ENCODE measurements around the gene PRTN3.
"Not testable (repeated sequence)": the region's sequence is repeated elsewhere in the genome, so short reads cannot be mapped to it uniquely, and the experiment has no call there.

Gene PRTN3

GRCh38 chr19:816500-816857 lies 24.3 kb upstream of the PRTN3 start:
- TF ChIP-seq CTCF (IDR thresholded peaks at IDR 0.05; ENCODE audit: low read depth, low read length) = no peak
- no peak overlapping the region for H3K4me3 ChIP-seq (ENCODE audit: low read depth, low read length)
- in situ Hi-C loops (cut with HindIII; ENCODE audit: low sequenced_read_pairs) = no loop called here
- no peak for DNase-seq (ENCODE audit: low read depth, low spot score)

GRCh38 chr19:820212-820611 lies 20.6 kb upstream of the PRTN3 start:
- in situ Hi-C loops (cut with HindIII; ENCODE audit: low sequenced_read_pairs); H3K4me3 ChIP-seq (ENCODE audit: low read depth, low read length); DNase-seq (ENCODE audit: low read depth, low spot score): not testable (repeated sequence)

- peak overlapping the region; percentile 17 for H3K4me3 ChIP-seq (ENCODE audit: low read depth, low read length)
Observed at GRCh38 chr19:821231-821824, 19.5 kb upstream of the PRTN3 start.

GRCh38 chr19:821825-822503 lies 18.8 kb upstream of the PRTN3 start, which contains the start of gene PLPPR3:
TSS of gene PLPPR3 (minus strand) at chr19:821955. CDS start at chr19:821559, 396 bp downstream.
- no peak for TF ChIP-seq CTCF (IDR thresholded peaks at IDR 0.05; ENCODE audit: low read depth, low read length)
- in situ Hi-C loops (cut with HindIII; ENCODE audit: low sequenced_read_pairs) = no loop called here

More at GRCh38 chr19:821231-821824, 19.5 kb upstream of the PRTN3 start:
- no peak for TF ChIP-seq CTCF (IDR thresholded peaks at IDR 0.05; ENCODE audit: low read depth, low read length)
- in situ Hi-C loops (cut with HindIII; ENCODE audit: low sequenced_read_pairs) = no loop called here
- no peak for DNase-seq (ENCODE audit: low read depth, low spot score)

GRCh38 chr19:823565-824121 lies 17.2 kb upstream of the PRTN3 start:
- no peak for TF ChIP-seq CTCF (IDR thresholded peaks at IDR 0.05; ENCODE audit: low read depth, low read length)
- no peak overlapping the region for H3K4me3 ChIP-seq (ENCODE audit: low read depth, low read length)
- DNase-seq (ENCODE audit: low read depth, low spot score) = no peak
- in situ Hi-C loops (cut with HindIII; ENCODE audit: low sequenced_read_pairs) = no loop called here

More at GRCh38 chr19:821825-822503, 18.8 kb upstream of the PRTN3 start, which contains the start of gene PLPPR3:
- no peak for DNase-seq (ENCODE audit: low read depth, low spot score)
- H3K4me3 ChIP-seq (ENCODE audit: low read depth, low read length) = peak within 1 kb of the TSS; percentile 17

- in situ Hi-C loops (cut with HindIII; ENCODE audit: low sequenced_read_pairs) = no loop called here
- H3K4me3 ChIP-seq (ENCODE audit: low read depth, low read length) = no peak overlapping the region
- no peak for TF ChIP-seq CTCF (IDR thresholded peaks at IDR 0.05; ENCODE audit: low read depth, low read length)
- DNase-seq (ENCODE audit: low read depth, low spot score) = no peak
Observed at GRCh38 chr19:824885-825284, 15.9 kb upstream of the PRTN3 start.
